IMR-90 (cell line): ENCODE data around the gene RNF182. TPM values are rescaled to one million over a fixed set of nuclear protein-coding genes. Genes with fewer than 3 reads are reported as not detected.

Source experiments
- ATAC-seq: fragments of 200-7000 bp; cut with Tn5 transposase; 2 replicates; pipeline ENCODE4 v1.9.1; 2020; ENCODE audit warnings: low read depth, mild to moderate bottlenecking, moderate library complexity
- BruUV-seq: library from RNA; stranded (reverse); fragments of 400-500 nt; replicated peaks from 2 replicates; lab custom pipeline; 2021; lab: Mats Ljungman, UMichigan
- CTCF ChIA-PET: fragments of 300-600 bp; formaldehyde crosslinking; extraction: SDS; loops from one replicate; lab custom pipeline; 2021; ENCODE audit warnings: antibody characterized with exemption; lab: Yijun Ruan, JAX
- POLR2A ChIA-PET: fragments of 300-600 bp; sonication (Branson Sonifier 250); formaldehyde crosslinking; loops from one replicate; lab custom pipeline; 2022; ENCODE audit warnings: antibody characterized with exemption; ENCODE audit not compliant: unreplicated experiment; lab: Charles Lee
- DNase-seq: peaks from one replicate; pipeline ENCODE4 v3.0.0; 2013
- H2AFZ ChIP-seq: replicated peaks from 2 replicates; pipeline ENCODE3; 2013; ENCODE audit warnings: low read length, mild to moderate bottlenecking; ENCODE audit not compliant: poor library complexity
- H2AK5ac ChIP-seq: 2 replicates; pipeline ENCODE4 v1.6.1; 2013; ENCODE audit warnings: low read depth, low read length, inconsistent platforms
- H2AK9ac ChIP-seq: replicated peaks from 2 replicates; pipeline ENCODE3; 2013; ENCODE audit warnings: mild to moderate bottlenecking, low read depth, low read length, moderate library complexity; ENCODE audit not compliant: poor library complexity
- H2BK120ac ChIP-seq: 2 replicates; pipeline ENCODE4 v1.6.1; 2013; ENCODE audit warnings: low read depth, low read length, inconsistent platforms
- H2BK15ac ChIP-seq: 3 replicates; pipeline ENCODE4 v1.6.1; 2013; ENCODE audit warnings: low read depth, low read length, inconsistent platforms
- H2BK20ac ChIP-seq: 2 replicates; pipeline ENCODE4 v1.6.1; 2013; ENCODE audit warnings: low read depth, mild to moderate bottlenecking, inconsistent platforms, low read length, moderate library complexity
- H2BK5ac ChIP-seq: 2 replicates; pipeline ENCODE4 v1.6.1; 2013; ENCODE audit warnings: mild to moderate bottlenecking, low read depth, low read length, inconsistent platforms; ENCODE audit not compliant: poor library complexity, severe bottlenecking
- H3K14ac ChIP-seq: replicated peaks from 2 replicates; pipeline ENCODE4 v1.6.1; 2013; ENCODE audit warnings: low read depth, low read length, inconsistent platforms
- H3K18ac ChIP-seq: 2 replicates; pipeline ENCODE4 v1.6.1; 2013; ENCODE audit warnings: low read depth, low read length, control low read depth
- H3K23ac ChIP-seq: 2 replicates; pipeline ENCODE4 v1.6.1; 2013; ENCODE audit warnings: low read depth, low read length, inconsistent platforms
- H3K27ac ChIP-seq: 2 replicates; pipeline ENCODE4 v1.5.1; 2013; ENCODE audit warnings: mild to moderate bottlenecking, control low read depth, low read length; ENCODE audit not compliant: insufficient read depth
- H3K27me3 ChIP-seq: 2 replicates; pipeline ENCODE4 v1.6.1; 2013; ENCODE audit warnings: low read length; ENCODE audit not compliant: control insufficient read depth, insufficient read depth
- H3K36me3 ChIP-seq: 2 replicates; pipeline ENCODE4 v1.6.1; 2013; ENCODE audit warnings: low read length, mixed read lengths; ENCODE audit not compliant: control insufficient read depth, insufficient read depth
- H3K4ac ChIP-seq: 2 replicates; pipeline ENCODE4 v1.6.1; 2013; ENCODE audit warnings: low read depth, low read length, inconsistent platforms
- H3K4me1 ChIP-seq: 2 replicates; pipeline ENCODE4 v1.6.1; 2013; ENCODE audit warnings: low read length, mixed read lengths; ENCODE audit not compliant: control insufficient read depth, insufficient read depth
- H3K4me2 ChIP-seq: 2 replicates; pipeline ENCODE4 v1.6.1; 2013; ENCODE audit warnings: low read depth, mild to moderate bottlenecking, control low read depth, low read length, moderate library complexity
- H3K4me3 ChIP-seq: 2 replicates; pipeline ENCODE4 v1.5.1; 2013; ENCODE audit warnings: low read depth, mild to moderate bottlenecking, control low read depth, low read length, moderate library complexity; ENCODE audit not compliant: insufficient read depth
- H3K56ac ChIP-seq: 2 replicates; pipeline ENCODE4 v1.6.1; 2013; ENCODE audit warnings: low read length, inconsistent platforms; ENCODE audit not compliant: insufficient read depth; ENCODE audit errors: extremely low read depth
- H3K79me1 ChIP-seq, 2 experiments: 2 replicates each; pipeline ENCODE4 v1.6.1; 2013; ENCODE audit warnings: low read length in 2 of 2, inconsistent platforms in 1 of 2, low read depth in 1 of 2
- H3K9ac ChIP-seq: 2 replicates; pipeline ENCODE4 v1.6.1; 2013; ENCODE audit warnings: low read depth, low read length, control low read depth
- H3K9me1 ChIP-seq: 2 replicates; pipeline ENCODE4 v1.6.1; 2013; ENCODE audit warnings: low read length, inconsistent platforms; ENCODE audit not compliant: insufficient read depth
- H3K9me3 ChIP-seq: 2 replicates; pipeline ENCODE4 v1.6.1; 2013; ENCODE audit warnings: low read length; ENCODE audit not compliant: control insufficient read depth, insufficient read depth
- H4K20me1 ChIP-seq: 2 replicates; pipeline ENCODE4 v1.6.1; 2013; ENCODE audit warnings: low read length, inconsistent platforms; ENCODE audit not compliant: insufficient read depth
- H4K5ac ChIP-seq: 2 replicates; pipeline ENCODE4 v1.6.1; 2013; ENCODE audit warnings: mild to moderate bottlenecking, low read depth, low read length, control low read depth
- H4K8ac ChIP-seq, 2 experiments: 2 replicates each; pipeline ENCODE4 v1.6.1; 2013; ENCODE audit warnings: low read depth in 2 of 2, low read length in 2 of 2, control low read depth in 1 of 2, inconsistent platforms in 1 of 2
- H4K91ac ChIP-seq: 2 replicates; pipeline ENCODE4 v1.6.1; 2013; ENCODE audit warnings: low read depth, low read length, inconsistent platforms; ENCODE audit not compliant: insufficient read depth
- BHLHE40 ChIP-seq: fragments of 150-350 bp; IDR thresholded peaks from 2 replicates; pipeline ENCODE4 v1.6.1; 2016; ENCODE audit warnings: mild to moderate bottlenecking, low read depth, low read length
- CEBPB ChIP-seq: IDR thresholded peaks from 2 replicates; pipeline ENCODE4 v1.6.1; 2012; ENCODE audit warnings: low read depth, low read length, improper control_type of control experiment
- CHD1 ChIP-seq: IDR thresholded peaks from 2 replicates; pipeline ENCODE4 v1.6.1; 2012; ENCODE audit warnings: low read depth, low read length, improper control_type of control experiment
- FOS ChIP-seq: fragments of 150-350 bp; IDR thresholded peaks from 2 replicates; pipeline ENCODE4 v1.6.1; 2016; ENCODE audit warnings: low read depth, low read length
- MAFK ChIP-seq: IDR thresholded peaks from 2 replicates; pipeline ENCODE4 v1.6.1; 2012; ENCODE audit warnings: low read depth, low read length, improper control_type of control experiment
- MAZ ChIP-seq: IDR thresholded peaks from 2 replicates; pipeline ENCODE4 v1.6.1; 2012; ENCODE audit warnings: low read depth, mild to moderate bottlenecking, low read length, improper control_type of control experiment, moderate library complexity, borderline replicate concordance
- MXI1 ChIP-seq: IDR thresholded peaks from 2 replicates; pipeline ENCODE4 v1.6.1; 2012; ENCODE audit warnings: low read depth, mild to moderate bottlenecking, low read length, moderate library complexity, borderline replicate concordance
- NFE2L2 ChIP-seq: fragments of 150-350 bp; IDR thresholded peaks from 2 replicates; pipeline ENCODE4 v1.6.1; 2016; ENCODE audit warnings: low read depth, mild to moderate bottlenecking, low read length
- POLR2A ChIP-seq: IDR thresholded peaks from 2 replicates; pipeline ENCODE4 v1.6.1; 2012; ENCODE audit warnings: mild to moderate bottlenecking, low read depth, low read length
- RAD21 ChIP-seq: IDR thresholded peaks from 2 replicates; pipeline ENCODE4 v1.6.1; 2012; ENCODE audit warnings: low read length, improper control_type of control experiment
- RCOR1 ChIP-seq: IDR thresholded peaks from 2 replicates; pipeline ENCODE4 v1.6.1; 2012; ENCODE audit warnings: mild to moderate bottlenecking, low read length, improper control_type of control experiment; ENCODE audit not compliant: insufficient replicate concordance
- SMC3 ChIP-seq: fragments of 150-350 bp; IDR thresholded peaks from 2 replicates; pipeline ENCODE4 v1.6.1; 2016; ENCODE audit warnings: low read depth, mild to moderate bottlenecking, antibody characterized with exemption, low read length, moderate library complexity
- WGBS, 2 experiments: methylation state at CpG; one replicate each; pipeline versions ENCODE4 v1.1.5 to v1.1.7; 2013; ENCODE audit warnings: missing lambda C conversion rate in 2 of 2; ENCODE audit not compliant: insufficient read length in 1 of 2; ENCODE audit errors: extremely low coverage in 2 of 2; 5-methylcytosine and 5-hydroxymethylcytosine counted together
- dilution Hi-C: fragments of 300-500 bp; cut with HindIII; formaldehyde crosslinking; loops from one replicate; pipeline ENCODE4 v1.14.3; 2018; ENCODE audit warnings: low sequenced_read_pairs; ENCODE audit not compliant: unreplicated experiment
- in situ Hi-C: fragments of 300-500 bp; cut with MboI; formaldehyde crosslinking; loops from 3 replicates; pipeline ENCODE4 v1.14.3; 2019; ENCODE audit warnings: low sequenced_read_pairs, inconsistent platforms, mixed read lengths
- intact Hi-C: fragments of 100-400 bp; cut with micrococcal nuclease; formaldehyde crosslinking; loops from 2 replicates; pipeline ENCODE4 v1.10.0; 2022
- polyA plus RNA-seq, 3 experiments: library from polyadenylated mRNA; depleted of rRNA; stranded (reverse); fragments of >200 nt; gene quantifications; 2 replicates each; pipeline ENCODE4 v1.2.3, GENCODE V29; 2012; ENCODE audit warnings: low replicate concordance in 1 of 3
- total RNA-seq: library from RNA; depleted of rRNA; stranded (reverse); fragments of >200 nt; gene quantifications from 2 replicates; pipeline ENCODE4 v1.2.3, GENCODE V29; 2012
- TF ChIP-seq, protein P1 (sequence below): fragments of 150-350 bp; IDR thresholded peaks from 2 replicates; pipeline ENCODE4 v1.6.1; 2017; ENCODE audit warnings: mild to moderate bottlenecking, antibody characterized with exemption, low read length, low read depth
- TF ChIP-seq, protein P2 (sequence below): conservative IDR thresholded peaks from 2 replicates; pipeline ENCODE4 v1.5.1; 2012; ENCODE audit warnings: mild to moderate bottlenecking, low read depth, low read length, improper control_type of control experiment
- TF ChIP-seq, protein P3 (sequence below): fragments of 150-350 bp; IDR thresholded peaks from 2 replicates; pipeline ENCODE4 v1.6.1; 2016; ENCODE audit warnings: low read depth, mild to moderate bottlenecking, low read length, moderate library complexity, borderline replicate concordance

The RNF182 gene
- total and polyA plus RNA-seq, 2 of the 4 experiments (the other 2 are of a cell fraction), result 4.1 to 9.1 TPM

DNA sequence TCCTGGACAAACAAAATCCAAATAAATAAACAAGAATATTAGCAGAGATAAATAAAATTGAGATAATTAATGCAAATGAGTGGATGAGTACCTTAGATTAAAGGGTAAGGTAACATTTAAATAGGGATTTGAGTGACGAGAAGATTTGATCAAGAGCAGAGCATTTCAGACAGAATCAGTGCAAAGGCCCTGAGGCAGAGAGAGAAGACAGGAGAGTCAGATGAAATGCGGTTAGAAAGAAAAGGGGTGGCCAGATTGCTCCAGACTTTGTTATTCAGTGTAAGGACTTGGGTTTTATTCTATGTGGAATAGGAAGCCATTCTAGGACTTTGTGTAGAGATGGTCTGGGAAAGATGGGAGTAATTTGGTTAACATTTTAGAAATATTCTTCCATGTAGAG lies 10.0 kb downstream of the RNF182 start:
- ATAC-seq, result no peak
- no peak overlapping the region for H3K9ac ChIP-seq
- no peak overlapping the region for H4K5ac ChIP-seq
- H3K9me1 ChIP-seq, result no peaks in the 10 kb centered on the region
- no peak overlapping the region for H4K8ac ChIP-seq
- no peak overlapping the region for H3K18ac ChIP-seq
- H3K36me3 ChIP-seq, result no peaks in the 10 kb centered on the region
- intact Hi-C loops (no loop called here), dilution Hi-C loops (no loop called here), in situ Hi-C loops (no loop called here)
- H3K9me3 ChIP-seq, result no peaks in the 10 kb centered on the region
- WGBS, 2 experiments, result 88 to 100% methylated on average over 1 of the region's 2 CpGs
- no peaks in the 10 kb centered on the region for H3K4me1 ChIP-seq
- no peak overlapping the region for H3K4ac ChIP-seq
- no peak overlapping the region for H2AK9ac ChIP-seq
- H3K4me2 ChIP-seq, result no peak overlapping the region
- H3K23ac ChIP-seq, result no peak overlapping the region
- H3K14ac ChIP-seq, result no peak overlapping the region
- no peak overlapping the region for H3K4me3 ChIP-seq
- CTCF ChIA-PET, result no interaction called here
- H4K20me1 ChIP-seq, result no peaks in the 10 kb centered on the region
- no peak overlapping the region for H2BK5ac ChIP-seq
- H2AK5ac ChIP-seq, result no peak overlapping the region
- peaks cover 4 to 6% of the 10 kb centered on the region in 2 experiments; a peak in 3 of 4 replicates for H3K79me1 ChIP-seq
- H2BK15ac ChIP-seq, result no peak overlapping the region
- H3K56ac ChIP-seq, result no peak overlapping the region
- no TSS peak for BruUV-seq
- no peaks in the 10 kb centered on the region for H3K27me3 ChIP-seq
- POLR2A ChIA-PET, result no interaction called here
- H2BK120ac ChIP-seq, result no peak overlapping the region
- no peak overlapping the region for H3K27ac ChIP-seq
- H2AFZ ChIP-seq, result no peak overlapping the region
- DNase-seq, result no peak
- no peak overlapping the region for H2BK20ac ChIP-seq
- no peak overlapping the region for H4K91ac ChIP-seq
- TF ChIP-seq CEBPB, result no peak
- TF ChIP-seq FOS, result no peak
- no peak for TF ChIP-seq BHLHE40
- no peak for TF ChIP-seq NFE2L2
- TF ChIP-seq RAD21, result no peak
- TF ChIP-seq, protein P1, sequence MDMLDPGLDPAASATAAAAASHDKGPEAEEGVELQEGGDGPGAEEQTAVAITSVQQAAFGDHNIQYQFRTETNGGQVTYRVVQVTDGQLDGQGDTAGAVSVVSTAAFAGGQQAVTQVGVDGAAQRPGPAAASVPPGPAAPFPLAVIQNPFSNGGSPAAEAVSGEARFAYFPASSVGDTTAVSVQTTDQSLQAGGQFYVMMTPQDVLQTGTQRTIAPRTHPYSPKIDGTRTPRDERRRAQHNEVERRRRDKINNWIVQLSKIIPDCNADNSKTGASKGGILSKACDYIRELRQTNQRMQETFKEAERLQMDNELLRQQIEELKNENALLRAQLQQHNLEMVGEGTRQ, result no peak
- no peak for TF ChIP-seq SMC3
- TF ChIP-seq, protein P2, sequence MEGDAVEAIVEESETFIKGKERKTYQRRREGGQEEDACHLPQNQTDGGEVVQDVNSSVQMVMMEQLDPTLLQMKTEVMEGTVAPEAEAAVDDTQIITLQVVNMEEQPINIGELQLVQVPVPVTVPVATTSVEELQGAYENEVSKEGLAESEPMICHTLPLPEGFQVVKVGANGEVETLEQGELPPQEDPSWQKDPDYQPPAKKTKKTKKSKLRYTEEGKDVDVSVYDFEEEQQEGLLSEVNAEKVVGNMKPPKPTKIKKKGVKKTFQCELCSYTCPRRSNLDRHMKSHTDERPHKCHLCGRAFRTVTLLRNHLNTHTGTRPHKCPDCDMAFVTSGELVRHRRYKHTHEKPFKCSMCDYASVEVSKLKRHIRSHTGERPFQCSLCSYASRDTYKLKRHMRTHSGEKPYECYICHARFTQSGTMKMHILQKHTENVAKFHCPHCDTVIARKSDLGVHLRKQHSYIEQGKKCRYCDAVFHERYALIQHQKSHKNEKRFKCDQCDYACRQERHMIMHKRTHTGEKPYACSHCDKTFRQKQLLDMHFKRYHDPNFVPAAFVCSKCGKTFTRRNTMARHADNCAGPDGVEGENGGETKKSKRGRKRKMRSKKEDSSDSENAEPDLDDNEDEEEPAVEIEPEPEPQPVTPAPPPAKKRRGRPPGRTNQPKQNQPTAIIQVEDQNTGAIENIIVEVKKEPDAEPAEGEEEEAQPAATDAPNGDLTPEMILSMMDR, result no peak
- TF ChIP-seq POLR2A, result no peak
- no peak for TF ChIP-seq RCOR1
- TF ChIP-seq MXI1, result no peak
- TF ChIP-seq MAFK, result no peak
- TF ChIP-seq, protein P3, sequence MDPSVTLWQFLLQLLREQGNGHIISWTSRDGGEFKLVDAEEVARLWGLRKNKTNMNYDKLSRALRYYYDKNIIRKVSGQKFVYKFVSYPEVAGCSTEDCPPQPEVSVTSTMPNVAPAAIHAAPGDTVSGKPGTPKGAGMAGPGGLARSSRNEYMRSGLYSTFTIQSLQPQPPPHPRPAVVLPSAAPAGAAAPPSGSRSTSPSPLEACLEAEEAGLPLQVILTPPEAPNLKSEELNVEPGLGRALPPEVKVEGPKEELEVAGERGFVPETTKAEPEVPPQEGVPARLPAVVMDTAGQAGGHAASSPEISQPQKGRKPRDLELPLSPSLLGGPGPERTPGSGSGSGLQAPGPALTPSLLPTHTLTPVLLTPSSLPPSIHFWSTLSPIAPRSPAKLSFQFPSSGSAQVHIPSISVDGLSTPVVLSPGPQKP, result no peak
- no peak for TF ChIP-seq MAZ
- TF ChIP-seq CHD1, result no peak
